ENCODE measurements around the gene CCNB1IP1.

CCNB1IP1 gene

DNA sequence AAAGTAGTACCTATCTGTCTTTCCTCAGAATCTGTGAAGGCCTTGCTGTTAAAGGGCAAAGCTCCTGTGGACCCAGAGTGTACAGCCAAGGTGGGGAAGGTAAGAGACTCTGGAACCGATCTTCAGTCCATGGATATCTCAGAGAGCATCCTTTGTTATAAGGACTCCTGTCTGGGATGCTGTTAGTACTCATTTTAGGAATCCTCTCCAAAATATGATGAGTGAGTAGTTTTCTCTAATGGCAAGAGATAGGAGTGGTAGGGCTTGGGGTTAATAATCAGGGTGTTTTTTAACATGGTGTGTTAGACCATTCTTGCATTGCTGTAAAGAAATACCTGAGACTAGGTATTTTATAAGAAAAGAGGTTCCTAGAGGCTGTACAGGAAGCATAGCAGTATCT lies 12.3 kb upstream of the CCNB1IP1 start:
- H2BK5ac ChIP-seq (ENCODE audit: low read length): no peak overlapping the region
- no peak overlapping the region for H2BK12ac ChIP-seq (ENCODE audit: low read length)
- H2BK15ac ChIP-seq (ENCODE audit: low read length): no peak overlapping the region
- no peak overlapping the region for H3K4me3 ChIP-seq (ENCODE audit: low read length in 2 of 2)
- no peak overlapping the region for H3K23ac ChIP-seq (ENCODE audit: low read depth, low read length, poor library complexity)
- H3K4me2 ChIP-seq (ENCODE audit: insufficient read depth, low read length, poor library complexity, severe bottlenecking): no peak overlapping the region
- H3K4me1 ChIP-seq (ENCODE audit: control insufficient read depth in 2 of 2, insufficient read depth in 1 of 2, low read depth in 1 of 2, low read length in 2 of 2): peaks cover 0 to 3% of the 10 kb centered on the region in 2 donors
- no peaks in the 10 kb centered on the region for H3K9me3 ChIP-seq (replicated peaks in 1 of 2; ENCODE audit: control insufficient read depth in 2 of 2, insufficient read depth in 1 of 2, low read depth in 1 of 2, low read length in 2 of 2)
- H3K27me3 ChIP-seq (ENCODE audit: control insufficient read depth in 3 of 3, insufficient read depth in 3 of 3, low read depth in 1 of 3, low read length in 3 of 3): no peaks in the 10 kb centered on the region
- H3K9ac ChIP-seq (ENCODE audit: low read depth, low read length, poor library complexity): no peak overlapping the region
- no CpG with 5 or more reads among the region's 1 CpG for WGBS, 2 donors (ENCODE audit: extremely low coverage in 2 of 2, insufficient read length in 2 of 2, insufficient replicate concordance in 1 of 2)
- no peak overlapping the region for H4K8ac ChIP-seq (ENCODE audit: low read depth, low read length)
- no peak for DNase-seq (ENCODE audit: low spot score)
- H3K27ac ChIP-seq (replicated peaks; ENCODE audit: low read length): no peak overlapping the region
- no peak overlapping the region for H2BK120ac ChIP-seq (ENCODE audit: low read depth, low read length)
- H2AFZ ChIP-seq (ENCODE audit: low read length): no peak overlapping the region
- no peak overlapping the region for H3K4ac ChIP-seq (ENCODE audit: low read length)
- no peak overlapping the region for H3K18ac ChIP-seq (ENCODE audit: low read length)
- H3K36me3 ChIP-seq (replicated peaks in 1 of 2; ENCODE audit: control insufficient read depth in 2 of 2, insufficient read depth in 2 of 2, low read length in 2 of 2): peaks cover 17 to 56% of the 10 kb centered on the region in 2 donors
- no peak overlapping the region for H3K14ac ChIP-seq (ENCODE audit: low read length)
- H4K91ac ChIP-seq (ENCODE audit: low read depth, low read length, poor library complexity): no peak overlapping the region
- H3K79me1 ChIP-seq (ENCODE audit: low read depth, low read length): no peaks in the 10 kb centered on the region
- no peak overlapping the region for H2AK5ac ChIP-seq (ENCODE audit: low read depth, low read length)

- H2BK120ac ChIP-seq (ENCODE audit: low read depth, low read length): no peak overlapping the region
- no peaks in the 10 kb centered on the region for H3K9me3 ChIP-seq (replicated peaks in 1 of 2; ENCODE audit: control insufficient read depth in 2 of 2, insufficient read depth in 1 of 2, low read depth in 1 of 2, low read length in 2 of 2)
- no peak for DNase-seq (ENCODE audit: low spot score)
- no peak overlapping the region for H3K9ac ChIP-seq (ENCODE audit: low read depth, low read length, poor library complexity)
- no CpG with 5 or more reads among the region's 3 CpGs for WGBS, 2 donors (ENCODE audit: extremely low coverage in 2 of 2, insufficient read length in 2 of 2, insufficient replicate concordance in 1 of 2)
- no peaks in the 10 kb centered on the region for H3K27me3 ChIP-seq (ENCODE audit: control insufficient read depth in 3 of 3, insufficient read depth in 3 of 3, low read depth in 1 of 3, low read length in 3 of 3)
- H3K4me2 ChIP-seq (ENCODE audit: insufficient read depth, low read length, poor library complexity, severe bottlenecking): peak overlapping the region; percentile 46
- H3K4me3 ChIP-seq (ENCODE audit: low read length in 2 of 2): peak overlapping the region; percentile 65 to 94
- H2AFZ ChIP-seq (ENCODE audit: low read length): peak overlapping the region; percentile 81
- H3K18ac ChIP-seq (ENCODE audit: low read length): no peak overlapping the region
- H3K23ac ChIP-seq (ENCODE audit: low read depth, low read length, poor library complexity): no peak overlapping the region
- peaks cover 14 to 41% of the 10 kb centered on the region in 2 donors for H3K36me3 ChIP-seq (replicated peaks in 1 of 2; ENCODE audit: control insufficient read depth in 2 of 2, insufficient read depth in 2 of 2, low read length in 2 of 2)
- H2BK5ac ChIP-seq (ENCODE audit: low read length): no peak overlapping the region
- H2BK15ac ChIP-seq (ENCODE audit: low read length): no peak overlapping the region
- H4K91ac ChIP-seq (ENCODE audit: low read depth, low read length, poor library complexity): no peak overlapping the region
- no peak overlapping the region for H4K8ac ChIP-seq (ENCODE audit: low read depth, low read length)
- no peak overlapping the region for H2BK12ac ChIP-seq (ENCODE audit: low read length)
- no peak overlapping the region for H3K4ac ChIP-seq (ENCODE audit: low read length)
- H3K79me1 ChIP-seq (ENCODE audit: low read depth, low read length): no peaks in the 10 kb centered on the region
- peaks cover 0 to 3% of the 10 kb centered on the region in 2 donors for H3K4me1 ChIP-seq (ENCODE audit: control insufficient read depth in 2 of 2, insufficient read depth in 1 of 2, low read depth in 1 of 2, low read length in 2 of 2)
- no peak overlapping the region for H3K14ac ChIP-seq (ENCODE audit: low read length)
- no peak overlapping the region for H3K27ac ChIP-seq (replicated peaks; ENCODE audit: low read length)
- no peak overlapping the region for H2AK5ac ChIP-seq (ENCODE audit: low read depth, low read length)
These were observed 10.8 kb upstream of the CCNB1IP1 start for GRCh38 chr14:20343862-20344220.

DNA sequence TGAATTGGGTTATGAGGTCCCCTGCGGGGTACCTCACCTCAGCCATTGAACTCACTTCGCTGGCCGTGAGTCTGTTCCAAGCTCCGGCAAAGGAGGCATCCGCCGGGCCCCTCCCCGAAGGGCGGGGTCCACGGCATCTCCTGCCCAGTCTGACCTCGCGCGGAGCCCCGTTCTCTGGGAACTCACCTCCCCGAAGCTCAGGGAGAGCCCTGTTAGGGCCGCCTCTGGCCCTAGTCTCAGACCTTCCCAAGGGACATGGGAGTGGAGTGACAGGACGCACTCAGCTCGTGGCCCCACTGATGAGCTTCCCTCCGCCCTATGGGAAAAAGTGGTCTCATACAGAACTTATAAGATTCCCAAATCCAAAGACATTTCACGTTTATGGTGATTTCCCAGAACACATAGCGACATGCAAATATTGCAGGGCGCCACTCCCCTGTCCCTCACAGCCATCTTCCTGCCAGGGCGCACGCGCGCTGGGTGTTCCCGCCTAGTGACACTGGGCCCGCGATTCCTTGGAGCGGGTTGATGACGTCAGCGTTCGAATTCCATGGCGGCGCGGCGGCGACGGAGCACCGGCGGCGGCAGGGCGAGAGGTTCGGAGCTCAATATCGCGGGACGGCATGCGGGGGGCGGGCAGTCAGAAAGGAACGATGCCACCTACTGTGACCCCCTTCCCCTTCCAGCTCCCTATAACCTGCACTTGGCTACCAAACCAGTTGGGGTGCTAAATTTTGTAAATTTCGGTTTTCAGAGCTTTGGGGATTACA lies 10.2 kb upstream of the CCNB1IP1 start, which contains the start of gene PARP2:
PARP2 (plus strand) TSS at position 544 of the 770 bp plus-strand sequence; CDS start at position 551, 7 bp downstream.
- H3K27ac ChIP-seq (replicated peaks; ENCODE audit: low read length): peak within 1 kb of the TSS; percentile 99
- no peaks in the 10 kb centered on the region for H3K9me3 ChIP-seq (replicated peaks in 1 of 2; ENCODE audit: control insufficient read depth in 2 of 2, insufficient read depth in 1 of 2, low read depth in 1 of 2, low read length in 2 of 2)
- H3K4me3 ChIP-seq (ENCODE audit: low read length in 2 of 2): peak within 1 kb of the TSS; percentile 86 to 94
- H2BK15ac ChIP-seq (ENCODE audit: low read length): no peak within 1 kb of the TSS
- no peak within 1 kb of the TSS for H3K14ac ChIP-seq (ENCODE audit: low read length)
- no peak within 1 kb of the TSS for H2BK120ac ChIP-seq (ENCODE audit: low read depth, low read length)
- H4K8ac ChIP-seq (ENCODE audit: low read depth, low read length): no peak within 1 kb of the TSS
- WGBS, 2 donors (ENCODE audit: extremely low coverage in 2 of 2, insufficient read length in 2 of 2, insufficient replicate concordance in 1 of 2): no CpG with 5 or more reads among the region's 50 CpGs
- peak within 1 kb of the TSS; percentile 94 for H3K23ac ChIP-seq (ENCODE audit: low read depth, low read length, poor library complexity)
- peak within 1 kb of the TSS; percentile 32 for H2BK5ac ChIP-seq (ENCODE audit: low read length)
- peak within 1 kb of the TSS; percentile 46 for H3K4me2 ChIP-seq (ENCODE audit: insufficient read depth, low read length, poor library complexity, severe bottlenecking)
- H3K4me1 ChIP-seq (ENCODE audit: control insufficient read depth in 2 of 2, insufficient read depth in 1 of 2, low read depth in 1 of 2, low read length in 2 of 2): peaks cover 0 to 3% of the 10 kb centered on the region in 2 donors
- peak within 1 kb of the TSS; percentile 82 for H3K18ac ChIP-seq (ENCODE audit: low read length)
- H3K36me3 ChIP-seq (replicated peaks in 1 of 2; ENCODE audit: control insufficient read depth in 2 of 2, insufficient read depth in 2 of 2, low read length in 2 of 2): peaks cover 14 to 35% of the 10 kb centered on the region in 2 donors
- peak; percentile 100 for DNase-seq (ENCODE audit: low spot score)
- peak within 1 kb of the TSS; percentile 97 for H2AFZ ChIP-seq (ENCODE audit: low read length)
- no peak within 1 kb of the TSS for H2AK5ac ChIP-seq (ENCODE audit: low read depth, low read length)
- no peak within 1 kb of the TSS for H2BK12ac ChIP-seq (ENCODE audit: low read length)
- H3K4ac ChIP-seq (ENCODE audit: low read length): no peak within 1 kb of the TSS
- H4K91ac ChIP-seq (ENCODE audit: low read depth, low read length, poor library complexity): no peak within 1 kb of the TSS
- H3K27me3 ChIP-seq (ENCODE audit: control insufficient read depth in 3 of 3, insufficient read depth in 3 of 3, low read depth in 1 of 3, low read length in 3 of 3): no peaks in the 10 kb centered on the region
- H3K79me1 ChIP-seq (ENCODE audit: low read depth, low read length): no peaks in the 10 kb centered on the region
- H3K9ac ChIP-seq (ENCODE audit: low read depth, low read length, poor library complexity): peak within 1 kb of the TSS; percentile 92

GRCh38 chr14:20341646-20342045 lies 8.6 kb upstream of the CCNB1IP1 start:
- WGBS, 2 donors (ENCODE audit: extremely low coverage in 2 of 2, insufficient read length in 2 of 2, insufficient replicate concordance in 1 of 2): no CpG with 5 or more reads among the region's 2 CpGs
- no peak overlapping the region for H2BK5ac ChIP-seq (ENCODE audit: low read length)

More at GRCh38 chr14:20341646-20342045, 8.6 kb upstream of the CCNB1IP1 start:
- Histone ChIP-seq H2BK120ac (ENCODE audit: low read depth, low read length) (no peak overlapping the region), H3K4ac (ENCODE audit: low read length) (no peak overlapping the region), H3K27me3 (ENCODE audit: control insufficient read depth in 3 of 3, insufficient read depth in 3 of 3, low read depth in 1 of 3, low read length in 3 of 3) (peaks cover 0 to 4% (median 0%) of the 10 kb centered on the region in 3 experiments), H3K4me1 (ENCODE audit: control insufficient read depth in 2 of 2, insufficient read depth in 1 of 2, low read depth in 1 of 2, low read length in 2 of 2) (peaks cover 0 to 3% of the 10 kb centered on the region in 2 donors), H3K23ac (ENCODE audit: low read depth, low read length, poor library complexity) (no peak overlapping the region), H4K91ac (ENCODE audit: low read depth, low read length, poor library complexity) (no peak overlapping the region), H4K8ac (ENCODE audit: low read depth, low read length) (no peak overlapping the region), H2AFZ (ENCODE audit: low read length) (peak overlapping the region; percentile 97), H3K27ac (replicated peaks; ENCODE audit: low read length) (no peak overlapping the region), H2BK15ac (ENCODE audit: low read length) (no peak overlapping the region), H2AK5ac (ENCODE audit: low read depth, low read length) (no peak overlapping the region), H3K4me2 (ENCODE audit: insufficient read depth, low read length, poor library complexity, severe bottlenecking) (no peak overlapping the region), H3K18ac (ENCODE audit: low read length) (no peak overlapping the region), H3K36me3 (replicated peaks in 1 of 2; ENCODE audit: control insufficient read depth in 2 of 2, insufficient read depth in 2 of 2, low read length in 2 of 2) (peaks cover 9 to 21% of the 10 kb centered on the region in 2 donors), H2BK12ac (ENCODE audit: low read length) (no peak overlapping the region), H3K4me3 (ENCODE audit: low read length in 2 of 2) (peak overlapping the region in 1 of 2 donors; percentile 86), H3K9ac (ENCODE audit: low read depth, low read length, poor library complexity) (no peak overlapping the region), H3K14ac (ENCODE audit: low read length) (no peak overlapping the region), H3K79me1 (ENCODE audit: low read depth, low read length) (no peaks in the 10 kb centered on the region), H3K9me3 (replicated peaks in 1 of 2; ENCODE audit: control insufficient read depth in 2 of 2, insufficient read depth in 1 of 2, low read depth in 1 of 2, low read length in 2 of 2) (no peaks in the 10 kb centered on the region)
- no peak for DNase-seq (ENCODE audit: low spot score)

Data from neuronal stem cell (in vitro differentiated cells).